ENCODE results near the gene DSCAML1.

DNA sequence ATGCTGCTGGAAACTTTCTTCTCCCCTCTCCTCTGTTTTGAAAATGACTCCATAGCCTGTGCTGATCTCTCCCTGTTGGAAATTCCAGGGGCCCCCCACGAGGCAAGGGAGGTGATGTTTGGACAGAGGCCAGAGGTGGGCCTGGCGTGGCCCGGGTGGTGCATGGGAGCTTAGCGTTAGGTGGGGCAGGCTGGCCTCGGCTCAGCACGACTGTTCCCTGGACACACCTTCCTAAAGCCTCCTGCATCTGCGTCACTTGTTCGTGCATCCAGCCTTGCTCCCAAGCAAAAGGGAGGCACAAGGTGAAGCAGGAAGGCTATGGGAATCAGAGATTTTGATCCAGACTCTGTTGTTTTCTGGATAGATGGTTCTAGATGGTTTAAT, 334.2 kb downstream of the DSCAML1 start:
- TF ChIP-seq, protein P1, sequence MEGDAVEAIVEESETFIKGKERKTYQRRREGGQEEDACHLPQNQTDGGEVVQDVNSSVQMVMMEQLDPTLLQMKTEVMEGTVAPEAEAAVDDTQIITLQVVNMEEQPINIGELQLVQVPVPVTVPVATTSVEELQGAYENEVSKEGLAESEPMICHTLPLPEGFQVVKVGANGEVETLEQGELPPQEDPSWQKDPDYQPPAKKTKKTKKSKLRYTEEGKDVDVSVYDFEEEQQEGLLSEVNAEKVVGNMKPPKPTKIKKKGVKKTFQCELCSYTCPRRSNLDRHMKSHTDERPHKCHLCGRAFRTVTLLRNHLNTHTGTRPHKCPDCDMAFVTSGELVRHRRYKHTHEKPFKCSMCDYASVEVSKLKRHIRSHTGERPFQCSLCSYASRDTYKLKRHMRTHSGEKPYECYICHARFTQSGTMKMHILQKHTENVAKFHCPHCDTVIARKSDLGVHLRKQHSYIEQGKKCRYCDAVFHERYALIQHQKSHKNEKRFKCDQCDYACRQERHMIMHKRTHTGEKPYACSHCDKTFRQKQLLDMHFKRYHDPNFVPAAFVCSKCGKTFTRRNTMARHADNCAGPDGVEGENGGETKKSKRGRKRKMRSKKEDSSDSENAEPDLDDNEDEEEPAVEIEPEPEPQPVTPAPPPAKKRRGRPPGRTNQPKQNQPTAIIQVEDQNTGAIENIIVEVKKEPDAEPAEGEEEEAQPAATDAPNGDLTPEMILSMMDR (IDR thresholded peaks at IDR 0.05; ENCODE audit: low read length) = no peak
- TF ChIP-seq EZH2 (IDR thresholded peaks at IDR 0.05; ENCODE audit: borderline replicate concordance, low read length) = no peak

Data from OCI-LY1 (cell line).